Muscle layer of duodenum (tissue), 2 donors: Measurements from ENCODE around the gene FHL2.
A peak's percentile ranks its signal among the peaks of the same experiment; 100 is the strongest.

Experiments
- H3K27ac ChIP-seq: one replicate; pipeline ENCODE4 v1.7.0; 2013; ENCODE audit warnings: mild to moderate bottlenecking, low read length
- H3K27me3 ChIP-seq: one replicate; pipeline ENCODE4 v1.7.0; 2013; ENCODE audit warnings: low read depth, mild to moderate bottlenecking, control low read depth, low read length
- H3K36me3 ChIP-seq, 2 donors: one replicate each; pipeline ENCODE4 v1.7.0; 2013; ENCODE audit warnings: low read length in 2 of 2, control low read depth in 1 of 2, mild to moderate bottlenecking in 1 of 2; ENCODE audit not compliant: insufficient read depth in 2 of 2, control insufficient read depth in 1 of 2
- H3K4me1 ChIP-seq, 2 donors: one replicate each; pipeline ENCODE4 v1.7.0; 2013; ENCODE audit warnings: low read length in 2 of 2, mild to moderate bottlenecking in 2 of 2, control low read depth in 1 of 2, moderate library complexity in 1 of 2; ENCODE audit not compliant: insufficient read depth in 2 of 2, control insufficient read depth in 1 of 2
- H3K4me3 ChIP-seq, 2 donors: one replicate each; pipeline ENCODE4 v1.7.0; 2013; ENCODE audit warnings: low read length in 2 of 2, low read depth in 1 of 2, mild to moderate bottlenecking in 1 of 2
- H3K9me3 ChIP-seq, 2 donors: one replicate each; pipeline ENCODE4 v1.7.0; 2013; ENCODE audit warnings: low read length in 2 of 2, control low read depth in 1 of 2, mild to moderate bottlenecking in 1 of 2; ENCODE audit not compliant: control insufficient read depth in 1 of 2
- donor health status: healthy.

FHL2 gene

DNA sequence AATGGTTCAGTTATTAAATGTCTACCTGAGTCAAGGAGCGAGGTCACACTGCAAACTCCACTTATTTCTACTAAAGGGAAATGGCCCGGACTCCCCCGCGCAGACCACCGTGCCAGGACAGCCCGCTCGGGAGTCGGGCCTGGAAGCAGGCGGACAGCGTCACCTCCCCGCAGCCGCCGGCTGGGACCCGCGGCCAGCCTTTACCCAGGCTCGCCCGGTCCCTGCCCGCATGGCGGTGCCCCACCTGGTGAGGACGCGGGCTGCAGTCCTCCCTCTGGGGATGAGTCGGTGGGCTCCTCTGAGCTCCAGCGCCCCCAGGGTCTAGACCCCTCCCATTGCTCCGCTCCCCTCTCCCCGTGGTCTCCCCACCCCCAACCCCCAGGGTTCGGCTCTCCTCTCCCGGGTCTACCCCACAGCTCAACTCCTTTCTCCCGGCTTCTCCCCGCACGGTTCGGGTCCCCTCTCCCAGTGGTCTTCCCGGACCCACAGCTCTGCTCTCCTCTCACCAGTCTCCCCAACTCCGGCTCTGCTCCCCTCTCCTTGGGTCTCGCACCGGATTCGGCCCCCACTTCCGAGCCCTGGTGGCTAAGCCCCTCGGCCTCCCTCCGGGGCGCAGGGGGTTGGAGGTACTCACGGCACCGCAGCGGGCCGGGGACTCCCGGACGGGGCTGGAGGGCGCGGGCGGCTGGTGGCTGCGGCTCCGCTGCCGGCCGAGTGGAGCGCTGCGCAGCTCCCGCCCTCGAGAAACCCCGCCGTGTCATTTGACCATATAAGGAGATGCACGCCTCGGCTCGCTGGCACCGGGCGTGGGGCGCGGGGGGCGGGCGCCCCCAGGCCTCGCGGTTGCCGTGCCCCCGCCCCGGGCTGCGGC, at the start of gene FHL2:
Gene FHL2 (minus strand): TSS at position 716 of the 871 bp plus-strand sequence. CDS start 12,535 bp downstream, outside the sequence.
- H3K27me3 ChIP-seq: no peaks in the 10 kb centered on the region
- no peaks in the 10 kb centered on the region for H3K9me3 ChIP-seq
- H3K4me3 ChIP-seq: peak within 1 kb of the TSS; percentile 81 to 84
- no peaks in the 10 kb centered on the region for H3K36me3 ChIP-seq
- peaks cover 9 to 13% of the 10 kb centered on the region in 2 donors for H3K4me1 ChIP-seq
- peak within 1 kb of the TSS; percentile 92 for H3K27ac ChIP-seq

DNA sequence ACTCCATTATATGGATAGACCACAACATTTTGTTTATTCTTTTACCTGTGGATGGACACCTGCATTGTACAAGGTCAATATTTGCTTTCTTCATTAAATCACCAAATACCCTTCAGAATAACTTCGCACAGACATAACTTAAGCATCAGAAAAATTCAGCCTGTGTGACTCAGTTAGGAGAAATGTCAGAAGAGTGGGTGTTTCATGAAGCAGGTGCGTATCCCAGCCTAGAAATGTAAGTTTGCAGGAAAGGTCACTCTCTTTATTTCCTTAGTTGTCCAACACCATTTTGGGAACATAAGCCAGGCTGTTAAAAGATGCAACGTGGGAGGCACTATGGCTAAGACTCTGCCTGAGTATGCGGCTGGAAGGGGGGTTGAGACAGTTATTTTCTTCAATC, 48.6 kb upstream of the FHL2 start:
- Histone ChIP-seq H3K9me3 (no peaks in the 10 kb centered on the region), H3K4me1 (peaks cover 0 to 11% of the 10 kb centered on the region in 2 donors), H3K27ac (no peak overlapping the region), H3K4me3 (no peak overlapping the region), H3K36me3 (no peaks in the 10 kb centered on the region), H3K27me3 (no peaks in the 10 kb centered on the region)

GRCh38 chr2:105446501-105446900, 47.6 kb upstream of the FHL2 start:
- Histone ChIP-seq H3K27me3 (no peaks in the 10 kb centered on the region), H3K4me1 (peaks cover 0 to 11% of the 10 kb centered on the region in 2 donors), H3K36me3 (no peaks in the 10 kb centered on the region), H3K9me3 (no peaks in the 10 kb centered on the region), H3K27ac (no peak overlapping the region), H3K4me3 (no peak overlapping the region)

- no peaks in the 10 kb centered on the region for H3K36me3 ChIP-seq
- H3K4me1 ChIP-seq: peaks cover 0 to 11% of the 10 kb centered on the region in 2 donors
- H3K4me3 ChIP-seq: no peak overlapping the region
- no peak overlapping the region for H3K27ac ChIP-seq
- H3K9me3 ChIP-seq: no peaks in the 10 kb centered on the region
- H3K27me3 ChIP-seq: no peaks in the 10 kb centered on the region
These were observed 47.1 kb upstream of the FHL2 start for GRCh38 chr2:105445976-105446375.

DNA sequence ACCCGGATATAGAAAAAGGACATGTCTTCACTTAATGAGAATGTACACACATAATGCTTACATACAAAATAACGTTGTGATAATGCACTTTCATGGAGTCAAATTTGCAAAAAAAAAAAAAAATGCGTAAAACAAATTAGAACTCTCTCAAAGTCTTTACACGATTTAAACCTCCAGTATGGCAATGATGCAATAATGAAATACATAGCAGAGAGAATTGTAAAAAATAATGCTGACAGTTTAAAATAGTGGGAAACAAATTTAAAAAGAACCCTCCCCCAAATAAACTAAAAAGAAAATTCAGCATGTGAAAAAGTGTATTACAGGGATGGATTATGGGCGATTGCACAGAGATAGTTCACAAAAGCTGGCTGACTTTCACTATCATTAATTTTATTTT, 46.6 kb upstream of the FHL2 start:
- Histone ChIP-seq H3K27me3 (no peaks in the 10 kb centered on the region), H3K27ac (no peak overlapping the region), H3K4me1 (peaks cover 0 to 11% of the 10 kb centered on the region in 2 donors), H3K9me3 (no peaks in the 10 kb centered on the region), H3K4me3 (no peak overlapping the region), H3K36me3 (no peaks in the 10 kb centered on the region)

DNA sequence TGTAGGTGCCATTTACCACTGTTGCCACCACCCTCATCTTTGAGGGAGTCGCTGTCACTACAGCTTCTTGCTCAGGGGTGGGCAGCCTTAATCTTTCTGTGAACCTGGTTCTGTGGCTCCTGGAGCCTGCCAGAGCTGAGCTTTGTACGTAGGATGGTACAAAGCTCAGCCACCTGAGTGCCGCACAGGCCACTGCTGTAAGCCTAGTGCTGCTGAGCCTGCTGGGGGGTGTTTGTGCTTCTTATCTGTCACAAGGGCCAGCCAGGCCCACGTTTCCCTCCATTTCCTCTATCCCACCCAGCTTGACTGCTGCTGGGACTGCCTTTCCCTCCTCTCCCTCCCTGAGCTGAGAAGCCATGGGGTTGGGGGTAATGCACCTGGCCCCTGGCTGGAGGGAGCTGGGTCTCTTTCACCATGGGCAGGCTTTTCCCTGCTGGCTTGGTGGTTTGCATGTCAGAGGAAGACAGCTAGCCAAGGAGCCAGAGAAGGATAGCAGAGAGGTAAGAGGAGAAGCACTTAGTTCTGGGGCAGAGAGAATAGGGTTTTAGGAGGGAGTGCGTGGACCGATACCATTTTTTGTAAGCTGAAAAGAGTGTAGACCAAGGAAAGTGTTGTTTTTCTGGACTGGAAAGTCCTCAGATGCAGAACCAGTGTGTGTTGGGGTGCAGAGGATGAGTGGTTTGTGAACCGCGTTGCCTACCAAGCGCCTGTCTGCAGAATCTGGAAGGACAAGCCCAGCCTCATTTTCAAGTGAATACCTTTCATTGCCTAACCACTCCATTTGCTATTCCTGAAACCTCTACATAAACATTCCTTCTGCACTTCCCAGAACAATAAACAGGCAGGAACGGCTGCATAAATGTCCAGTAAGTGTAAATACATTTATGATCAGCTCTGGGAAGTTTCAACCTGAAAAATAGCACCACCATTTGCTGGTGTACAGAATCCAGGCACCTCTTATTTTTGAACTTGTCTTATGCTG, 45.1 kb upstream of the FHL2 start:
- Histone ChIP-seq H3K27ac (no peak overlapping the region), H3K9me3 (no peaks in the 10 kb centered on the region), H3K4me1 (peaks cover 0 to 14% of the 10 kb centered on the region in 2 donors), H3K4me3 (no peak overlapping the region), H3K27me3 (no peaks in the 10 kb centered on the region), H3K36me3 (no peaks in the 10 kb centered on the region)

GRCh38 chr2:105442721-105443120, 43.9 kb upstream of the FHL2 start:
- Histone ChIP-seq H3K4me3 (no peak overlapping the region), H3K36me3 (no peaks in the 10 kb centered on the region), H3K27ac (no peak overlapping the region), H3K4me1 (peaks cover 7 to 26% of the 10 kb centered on the region in 2 donors), H3K9me3 (no peaks in the 10 kb centered on the region), H3K27me3 (no peaks in the 10 kb centered on the region)

DNA sequence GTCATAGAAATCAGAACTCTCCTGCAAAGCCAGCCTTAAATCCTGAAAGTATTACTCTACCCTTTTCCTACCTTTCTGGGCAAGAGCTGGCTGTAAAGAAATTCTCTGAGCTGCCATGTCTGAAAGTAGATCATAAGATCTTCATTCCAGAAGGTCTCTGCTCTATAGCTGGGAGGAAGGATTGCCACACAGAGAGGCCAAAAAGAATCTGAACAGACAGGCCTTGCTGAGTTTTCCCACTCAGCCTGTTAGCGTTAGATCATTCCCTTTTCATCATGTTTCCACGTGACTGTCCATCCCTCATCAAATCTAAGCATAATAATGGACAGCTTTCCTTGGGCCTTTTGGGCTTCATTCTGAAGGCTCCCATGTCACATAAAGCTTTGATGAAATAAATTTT, 43.2 kb upstream of the FHL2 start:
- no peak overlapping the region for H3K4me3 ChIP-seq
- no peaks in the 10 kb centered on the region for H3K36me3 ChIP-seq
- no peaks in the 10 kb centered on the region for H3K9me3 ChIP-seq
- no peaks in the 10 kb centered on the region for H3K27me3 ChIP-seq
- H3K27ac ChIP-seq: no peak overlapping the region
- H3K4me1 ChIP-seq: peaks cover 7 to 27% of the 10 kb centered on the region in 2 donors

DNA sequence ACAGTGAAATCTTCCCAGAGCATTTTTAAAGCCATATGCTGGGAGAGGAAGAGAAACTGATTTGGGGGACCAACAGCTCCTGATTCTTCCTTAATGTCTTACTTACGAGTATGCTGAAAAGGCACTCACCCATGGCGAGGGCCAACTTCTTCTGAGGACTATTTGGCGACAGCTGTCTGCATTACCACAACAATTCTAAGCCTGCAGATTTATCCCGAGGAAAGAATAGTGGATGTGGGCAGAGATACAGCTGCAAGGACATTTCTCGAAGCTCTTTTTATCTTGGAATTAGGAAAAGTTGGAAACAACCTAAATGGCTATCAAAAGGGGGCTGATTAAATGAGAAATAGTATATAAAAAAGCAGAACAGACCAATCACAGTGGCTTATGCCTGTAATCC, 40.3 kb upstream of the FHL2 start:
- Histone ChIP-seq H3K36me3 (no peaks in the 10 kb centered on the region), H3K9me3 (no peaks in the 10 kb centered on the region), H3K27ac (no peak overlapping the region), H3K27me3 (no peaks in the 10 kb centered on the region), H3K4me3 (no peak overlapping the region), H3K4me1 (peaks cover 7 to 26% of the 10 kb centered on the region in 2 donors)

GRCh38 chr2:105438104-105438929, 39.5 kb upstream of the FHL2 start:
- H3K4me3 ChIP-seq: no peak overlapping the region
- H3K36me3 ChIP-seq: no peaks in the 10 kb centered on the region
- no peaks in the 10 kb centered on the region for H3K27me3 ChIP-seq
- no peak overlapping the region for H3K27ac ChIP-seq
- no peaks in the 10 kb centered on the region for H3K9me3 ChIP-seq
- H3K4me1 ChIP-seq: peaks cover 7 to 18% of the 10 kb centered on the region in 2 donors
